HepG2 (cell line): ENCODE measurements around the gene PIK3R3. TPM values are rescaled to one million over a fixed set of nuclear protein-coding genes. Genes with fewer than 3 reads are reported as not detected.
A peak's percentile ranks its signal among the peaks of the same experiment; 100 is the strongest.

ENCODE experiments used
- CREM ChIP-seq, 2 experiments: sonication (generic) in 1 of 2; formaldehyde crosslinking in 1 of 2; IDR thresholded peaks; 2 replicates each; pipeline versions ENCODE4 v1.4.0 to v1.6.1; 2016 to 2020; ENCODE audit warnings: antibody characterized with exemption in 1 of 2, mild to moderate bottlenecking in 1 of 2, missing genetic modification reagents in 1 of 2
- EP300 ChIP-seq, 3 experiments: sonication (generic) in 1 of 3; formaldehyde crosslinking in 1 of 3; IDR thresholded peaks; 2 replicates each; pipeline versions ENCODE4 v1.5.1 to v1.6.1; 2011 to 2020; ENCODE audit warnings: low read depth in 2 of 3, low read length in 2 of 3, borderline replicate concordance in 1 of 3, improper control_type of control experiment in 1 of 3, mild to moderate bottlenecking in 1 of 3, missing genetic modification reagents in 1 of 3, moderate library complexity in 1 of 3
- KDM4B ChIP-seq: sonication (generic); formaldehyde crosslinking; IDR thresholded peaks from 2 replicates; pipeline ENCODE4 v1.4.0; 2020; ENCODE audit warnings: missing genetic modification reagents
- MED8 ChIP-seq: sonication (generic); formaldehyde crosslinking; IDR thresholded peaks from 2 replicates; pipeline ENCODE4 v1.8.1; 2023; ENCODE audit warnings: mild to moderate bottlenecking, missing genetic modification reagents; ENCODE audit not compliant: insufficient replicate concordance
- NFKBIZ ChIP-seq: IDR thresholded peaks from 2 replicates; pipeline ENCODE4 v1.6.1; 2018; ENCODE audit warnings: missing genetic modification reagents, missing compliant biosample characterization
- PBX2 ChIP-seq: IDR thresholded peaks from 2 replicates; pipeline ENCODE4 v1.6.1; 2016; ENCODE audit warnings: control low read depth
- PLSCR1 ChIP-seq: sonication (generic); formaldehyde crosslinking; IDR thresholded peaks from 2 replicates; pipeline ENCODE4 v1.5.0; 2020; ENCODE audit warnings: missing genetic modification reagents, mild to moderate bottlenecking, borderline replicate concordance
- RFX3 ChIP-seq: IDR thresholded peaks from 2 replicates; pipeline ENCODE4 v1.6.1; 2016; ENCODE audit warnings: missing biosample characterization, missing genetic modification reagents
- SALL1 ChIP-seq: sonication (generic); formaldehyde crosslinking; IDR thresholded peaks from 2 replicates; pipeline ENCODE4 v1.8.0; 2022; ENCODE audit warnings: mild to moderate bottlenecking, missing genetic modification reagents
- SAP130 ChIP-seq: IDR thresholded peaks from 2 replicates; pipeline ENCODE4 v1.6.1; 2016; ENCODE audit warnings: low read depth
- TEAD3 ChIP-seq: optimal IDR thresholded peaks from 2 replicates; pipeline ENCODE3; 2016; ENCODE audit warnings: borderline replicate concordance
- ZBTB7A ChIP-seq: sonication (generic); formaldehyde crosslinking; IDR thresholded peaks from 2 replicates; pipeline ENCODE4 v1.8.0; 2022; ENCODE audit warnings: mild to moderate bottlenecking, missing genetic modification reagents
- ZFY ChIP-seq: sonication (generic); formaldehyde crosslinking; IDR thresholded peaks from 2 replicates; pipeline ENCODE4 v1.4.0; 2020; ENCODE audit warnings: missing genetic modification reagents
- ZMAT5 ChIP-seq: sonication (generic); formaldehyde crosslinking; IDR thresholded peaks from 2 replicates; pipeline ENCODE4 v1.5.0; 2020; ENCODE audit warnings: mild to moderate bottlenecking, low read depth, missing genetic modification reagents, borderline replicate concordance
- ZMYM4 ChIP-seq: sonication (generic); formaldehyde crosslinking; IDR thresholded peaks from 2 replicates; pipeline ENCODE4 v1.8.1; 2023; ENCODE audit warnings: mild to moderate bottlenecking, missing genetic modification reagents
- ZNF451 ChIP-seq: sonication (generic); formaldehyde crosslinking; IDR thresholded peaks from 2 replicates; pipeline ENCODE4 v1.5.0; 2020; ENCODE audit warnings: mild to moderate bottlenecking, missing genetic modification reagents
- ZNF510 ChIP-seq: sonication (generic); formaldehyde crosslinking; IDR thresholded peaks from 2 replicates; pipeline ENCODE4 v1.4.0; 2020; ENCODE audit warnings: low read depth, mild to moderate bottlenecking, missing genetic modification reagents
- ZNF644 ChIP-seq: IDR thresholded peaks from 2 replicates; pipeline ENCODE4 v1.6.1; 2016; ENCODE audit warnings: low read depth
- ZNF670 ChIP-seq: sonication (generic); formaldehyde crosslinking; IDR thresholded peaks from 2 replicates; pipeline ENCODE4 v1.8.0; 2022; ENCODE audit warnings: mild to moderate bottlenecking, missing genetic modification reagents, borderline replicate concordance
- ZNF703 ChIP-seq: sonication (generic); formaldehyde crosslinking; IDR thresholded peaks from 2 replicates; pipeline ENCODE4 v1.5.1; 2020; ENCODE audit warnings: missing genetic modification reagents, mild to moderate bottlenecking, moderate library complexity, borderline replicate concordance
- polyA plus RNA-seq, 8 experiments: library from polyadenylated mRNA; depleted of rRNA in 3 of 8; stranded (reverse) in 7 of 8; unstranded in 1 of 8; fragments of >200 nt; fragmentation: Illumina TruSeq in 4 of 8; extraction: Trizol in 4 of 8; gene quantifications; 2 replicates each; pipeline versions ENCODE4 v1.2.1 to v1.2.3, GENCODE V29; 2011 to 2016; ENCODE audit warnings: low read depth in 4 of 8, missing spikeins in 1 of 8, mixed read lengths in 1 of 8; ENCODE audit not compliant: insufficient read depth in 1 of 8
- total RNA-seq, 5 experiments: library from RNA; depleted of rRNA; stranded (reverse); fragments of >200 nt; fragmentation: Illumina TruSeq; extraction: Trizol; gene quantifications; 2 replicates each; pipeline ENCODE4 v1.2.3, GENCODE V29; 2016; ENCODE audit warnings: low read depth in 1 of 5
- TF ChIP-seq, protein P1 (sequence below): sonication (generic); formaldehyde crosslinking; IDR thresholded peaks from one replicate; pipeline ENCODE4 v1.5.1; 2020; ENCODE audit warnings: mild to moderate bottlenecking, missing genetic modification reagents; ENCODE audit errors: not compliant biosample characterization

Gene PIK3R3
- total and polyA plus RNA-seq, 2 of the 13 experiments (the other 11 are each of a cell fraction or from before 2014, with no cell fraction given): 0.37 to 6.9 TPM

DNA sequence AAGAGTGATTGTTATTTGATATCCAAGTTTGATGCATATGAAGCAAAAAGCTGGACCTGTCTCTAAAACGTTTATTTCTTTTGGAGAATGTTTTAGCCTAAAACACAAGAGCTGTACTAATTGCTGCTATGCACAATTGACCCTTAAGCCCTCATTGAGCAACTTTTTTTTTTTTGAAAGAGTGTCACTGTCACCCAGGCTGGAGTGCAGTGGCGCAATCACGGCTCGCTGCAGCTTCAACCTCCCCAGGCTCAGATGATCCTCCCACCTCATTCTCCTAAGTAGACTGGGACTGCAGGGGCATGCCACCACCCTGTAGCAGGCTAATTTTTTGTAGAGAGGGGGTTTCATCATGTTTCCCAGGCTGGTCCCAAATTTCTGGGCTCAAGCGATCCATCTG lies 129.1 kb downstream of the PIK3R3 start (continued):
- TF ChIP-seq TEAD3 (CRISPR knock-in tag): peak; percentile 40
- peak; percentile 72; the same call in 1 of the 2 replicates for TF ChIP-seq ZMYM4 (CRISPR knock-in tag)
- no peak for TF ChIP-seq ZMAT5 (CRISPR knock-in tag)
- TF ChIP-seq ZNF703: no peak
- no peak for TF ChIP-seq ZNF451 (CRISPR knock-in tag)
- TF ChIP-seq KDM4B (CRISPR knock-in tag): no peak
- TF ChIP-seq PLSCR1: no peak
- no peak for TF ChIP-seq ZNF510 (CRISPR knock-in tag)
- TF ChIP-seq PBX2 (CRISPR knock-in tag): no peak
- TF ChIP-seq ZNF644 (CRISPR knock-in tag): no peak
- TF ChIP-seq RFX3 (CRISPR knock-in tag): no peak
- TF ChIP-seq SAP130 (CRISPR knock-in tag): peak; percentile 40; the same call in 1 of the 2 replicates
- peak in 1 of 2 experiments; percentile 25; a peak in 1 of 4 replicates for TF ChIP-seq EP300 (IDR thresholded peaks at IDR 0.05; ENCODE audit: low read depth in 2 of 2, low read length in 2 of 2)
- no peak for TF ChIP-seq EP300 (CRISPR knock-in tag; IDR thresholded peaks at IDR 0.05; ENCODE audit: borderline replicate concordance)
- TF ChIP-seq ZFY (CRISPR knock-in tag): no peak
- peak; percentile 42; the same call in 1 of the 2 replicates for TF ChIP-seq CREM (IDR thresholded peaks at IDR 0.05)
- no peak for TF ChIP-seq CREM (CRISPR knock-in tag; IDR thresholded peaks at IDR 0.05)
- no peak for TF ChIP-seq NFKBIZ
- TF ChIP-seq, protein P1, sequence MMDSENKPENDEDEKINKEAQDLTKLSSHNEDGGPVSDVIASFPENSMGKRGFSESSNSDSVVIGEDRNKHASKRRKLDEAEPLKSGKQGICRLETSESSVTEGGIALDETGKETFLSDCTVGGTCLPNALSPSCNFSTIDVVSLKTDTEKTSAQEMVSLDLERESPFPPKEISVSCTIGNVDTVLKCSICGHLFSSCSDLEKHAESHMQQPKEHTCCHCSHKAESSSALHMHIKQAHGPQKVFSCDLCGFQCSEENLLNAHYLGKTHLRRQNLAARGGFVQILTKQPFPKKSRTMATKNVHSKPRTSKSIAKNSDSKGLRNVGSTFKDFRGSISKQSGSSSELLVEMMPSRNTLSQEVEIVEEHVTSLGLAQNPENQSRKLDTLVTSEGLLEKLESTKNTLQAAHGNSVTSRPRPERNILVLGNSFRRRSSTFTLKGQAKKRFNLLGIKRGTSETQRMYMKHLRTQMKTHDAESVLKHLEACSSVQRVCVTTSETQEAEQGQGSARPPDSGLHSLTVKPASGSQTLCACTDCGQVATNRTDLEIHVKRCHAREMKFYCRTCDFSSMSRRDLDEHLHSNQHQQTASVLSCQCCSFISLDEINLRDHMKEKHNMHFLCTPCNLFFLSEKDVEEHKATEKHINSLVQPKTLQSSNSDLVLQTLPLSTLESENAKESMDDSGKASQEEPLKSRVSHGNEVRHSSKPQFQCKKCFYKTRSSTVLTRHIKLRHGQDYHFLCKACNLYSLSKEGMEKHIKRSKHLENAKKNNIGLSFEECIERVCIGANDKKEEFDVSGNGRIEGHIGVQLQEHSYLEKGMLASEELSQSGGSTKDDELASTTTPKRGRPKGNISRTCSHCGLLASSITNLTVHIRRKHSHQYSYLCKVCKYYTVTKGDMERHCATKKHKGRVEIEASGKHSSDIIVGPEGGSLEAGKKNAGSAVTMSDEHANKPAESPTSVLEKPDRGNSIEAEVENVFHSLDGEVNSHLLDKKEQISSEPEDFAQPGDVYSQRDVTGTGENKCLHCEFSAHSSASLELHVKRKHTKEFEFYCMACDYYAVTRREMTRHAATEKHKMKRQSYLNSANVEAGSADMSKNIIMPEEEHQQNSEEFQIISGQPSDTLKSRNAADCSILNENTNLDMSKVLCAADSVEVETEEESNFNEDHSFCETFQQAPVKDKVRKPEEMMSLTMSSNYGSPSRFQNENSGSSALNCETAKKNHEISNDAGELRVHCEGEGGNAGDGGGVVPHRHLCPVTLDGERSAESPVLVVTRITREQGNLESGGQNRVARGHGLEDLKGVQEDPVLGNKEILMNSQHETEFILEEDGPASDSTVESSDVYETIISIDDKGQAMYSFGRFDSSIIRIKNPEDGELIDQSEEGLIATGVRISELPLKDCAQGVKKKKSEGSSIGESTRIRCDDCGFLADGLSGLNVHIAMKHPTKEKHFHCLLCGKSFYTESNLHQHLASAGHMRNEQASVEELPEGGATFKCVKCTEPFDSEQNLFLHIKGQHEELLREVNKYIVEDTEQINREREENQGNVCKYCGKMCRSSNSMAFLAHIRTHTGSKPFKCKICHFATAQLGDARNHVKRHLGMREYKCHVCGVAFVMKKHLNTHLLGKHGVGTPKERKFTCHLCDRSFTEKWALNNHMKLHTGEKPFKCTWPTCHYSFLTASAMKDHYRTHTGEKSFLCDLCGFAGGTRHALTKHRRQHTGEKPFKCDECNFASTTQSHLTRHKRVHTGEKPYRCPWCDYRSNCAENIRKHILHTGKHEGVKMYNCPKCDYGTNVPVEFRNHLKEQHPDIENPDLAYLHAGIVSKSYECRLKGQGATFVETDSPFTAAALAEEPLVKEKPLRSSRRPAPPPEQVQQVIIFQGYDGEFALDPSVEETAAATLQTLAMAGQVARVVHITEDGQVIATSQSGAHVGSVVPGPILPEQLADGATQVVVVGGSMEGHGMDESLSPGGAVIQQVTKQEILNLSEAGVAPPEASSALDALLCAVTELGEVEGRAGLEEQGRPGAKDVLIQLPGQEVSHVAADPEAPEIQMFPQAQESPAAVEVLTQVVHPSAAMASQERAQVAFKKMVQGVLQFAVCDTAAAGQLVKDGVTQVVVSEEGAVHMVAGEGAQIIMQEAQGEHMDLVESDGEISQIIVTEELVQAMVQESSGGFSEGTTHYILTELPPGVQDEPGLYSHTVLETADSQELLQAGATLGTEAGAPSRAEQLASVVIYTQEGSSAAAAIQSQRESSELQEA (CRISPR knock-in tag): no peak
- no peak for TF ChIP-seq MED8 (CRISPR knock-in tag)
- 0 out of 2 replicates have a peak, but pooled peaks have one; percentile 20 for TF ChIP-seq SALL1 (CRISPR knock-in tag)
- TF ChIP-seq ZNF670 (CRISPR knock-in tag): no peak
- no peak for TF ChIP-seq ZBTB7A (CRISPR knock-in tag)
